GM19463 (cell line): Measurements from ENCODE around the gene C4orf54.

ENCODE experiments used
- ATAC-seq: cut with Tn5 transposase; IDR thresholded peaks from one replicate; pipeline ENCODE4 v1.9.1; 2021; ENCODE audit warnings: mild to moderate bottlenecking, moderate library complexity; ENCODE audit not compliant: unreplicated experiment

C4orf54 gene

DNA sequence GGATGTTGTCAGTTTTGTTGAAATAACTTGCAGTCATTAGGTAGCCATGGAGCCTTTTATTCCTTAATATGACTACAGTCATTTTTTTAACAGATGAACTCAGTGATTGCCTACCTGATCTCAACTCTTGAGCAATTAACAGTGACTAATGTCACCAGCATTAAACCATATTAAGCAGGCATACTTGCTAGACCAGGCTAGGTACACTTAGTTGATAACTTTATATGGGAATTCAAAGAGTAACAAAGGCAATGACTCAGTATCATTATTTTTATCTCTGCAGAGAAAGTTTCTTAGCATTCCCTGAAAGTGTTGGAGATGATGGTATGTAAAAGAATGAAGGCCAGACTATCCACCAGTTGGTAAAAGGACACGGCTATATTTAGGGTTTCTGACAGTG is at the start of gene C4orf54:
TSS of gene C4orf54 (minus strand) at position 31 of the 400 bp plus-strand sequence. CDS start 3,180 bp downstream, outside the sequence.
- no peak for ATAC-seq

DNA sequence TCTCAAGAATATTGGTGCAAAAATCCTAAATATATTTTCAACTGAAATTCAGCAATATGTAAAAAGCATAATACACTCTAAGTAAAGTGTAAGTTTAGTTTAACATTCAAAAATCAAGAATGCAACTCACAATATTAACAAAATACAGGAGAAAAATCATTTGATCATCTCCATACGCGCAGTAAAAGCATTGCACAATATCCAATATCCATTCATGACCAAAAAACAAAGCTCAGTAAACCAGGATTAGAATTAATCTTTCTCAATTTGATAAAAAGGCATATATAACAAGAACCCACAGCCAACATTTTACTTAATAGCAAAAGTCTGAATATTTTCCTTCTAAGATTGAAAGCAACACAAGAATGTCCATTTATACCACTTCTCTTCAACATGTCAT is 48.3 kb upstream of the C4orf54 start:
- ATAC-seq, result no peak

DNA sequence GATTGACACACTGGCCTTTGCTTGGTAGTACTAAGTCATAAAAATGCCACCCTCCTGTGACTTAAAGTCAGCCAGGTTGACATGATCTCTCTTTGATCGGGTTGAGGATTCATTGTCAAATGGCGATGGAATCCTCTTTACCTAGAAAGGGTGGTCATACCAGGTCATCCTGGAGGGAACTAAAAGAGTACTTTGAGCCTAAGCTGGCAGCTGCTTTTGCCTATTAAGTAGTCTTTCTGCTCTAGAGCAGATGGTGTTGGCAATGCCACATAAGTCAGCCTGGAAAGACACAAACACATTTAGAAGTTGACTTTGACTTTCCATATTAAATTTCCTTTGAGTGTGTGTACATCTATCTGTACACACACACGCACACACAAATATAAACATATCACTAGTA is 39.2 kb upstream of the C4orf54 start:
- no peak for ATAC-seq

DNA sequence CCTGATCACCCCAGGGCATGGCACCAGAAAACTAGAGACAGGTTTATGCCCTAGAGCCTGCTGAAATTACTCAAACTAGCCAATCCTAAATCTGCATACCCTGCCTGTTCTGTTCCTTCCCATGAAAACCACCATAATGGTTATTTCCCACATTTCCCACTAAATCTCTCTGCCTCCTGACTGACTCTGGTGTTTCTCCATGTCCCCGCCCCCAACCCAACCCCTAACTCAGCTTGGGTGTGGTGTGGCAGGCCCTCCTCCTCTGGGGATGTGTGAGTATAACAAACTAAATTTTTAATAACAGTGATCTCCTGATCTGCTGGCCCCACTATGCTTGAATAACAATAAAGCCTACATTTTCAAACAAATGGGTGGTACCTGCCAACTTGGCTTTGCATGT is 35.5 kb upstream of the C4orf54 start:
- ATAC-seq, result no peak

DNA sequence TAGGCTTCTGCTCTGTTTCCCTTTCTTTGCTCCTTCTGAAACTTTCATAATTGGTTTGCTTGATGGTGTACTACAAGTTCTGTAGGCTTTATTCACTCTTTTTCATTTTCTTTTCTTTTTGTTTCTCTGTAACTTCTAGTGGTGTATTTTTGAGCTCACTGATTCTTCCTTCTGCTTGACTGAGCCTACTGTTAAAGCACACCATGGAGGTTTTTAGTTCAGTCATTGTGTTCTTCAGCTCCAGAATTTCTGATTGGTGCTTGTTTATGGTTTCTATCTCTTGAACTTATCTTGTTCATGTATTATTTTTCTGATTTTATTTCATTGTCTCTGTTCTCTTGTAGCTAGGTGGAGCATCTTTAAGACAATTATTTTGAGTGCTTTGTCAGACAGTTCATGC is 33.4 kb upstream of the C4orf54 start:
- no peak for ATAC-seq

DNA sequence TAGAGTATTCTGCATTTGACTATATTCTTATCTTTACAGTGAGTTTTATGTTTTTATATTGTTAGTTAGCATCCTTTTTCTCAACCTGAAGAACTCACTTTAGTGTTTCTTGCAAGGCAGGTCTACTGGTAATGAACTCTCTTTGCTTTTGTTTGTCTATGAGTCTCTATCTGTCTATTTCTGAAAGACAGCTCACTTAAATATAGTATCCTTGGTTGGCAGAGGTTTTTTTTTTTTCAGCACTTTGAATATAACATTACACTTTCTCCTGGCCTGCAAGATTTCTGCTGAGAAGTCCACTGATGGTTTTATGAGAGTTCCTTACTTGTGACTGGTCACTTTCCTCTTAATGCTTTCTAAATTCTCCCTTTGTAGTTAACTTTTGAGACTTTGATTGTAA is 32.8 kb upstream of the C4orf54 start:
- ATAC-seq, result no peak

DNA sequence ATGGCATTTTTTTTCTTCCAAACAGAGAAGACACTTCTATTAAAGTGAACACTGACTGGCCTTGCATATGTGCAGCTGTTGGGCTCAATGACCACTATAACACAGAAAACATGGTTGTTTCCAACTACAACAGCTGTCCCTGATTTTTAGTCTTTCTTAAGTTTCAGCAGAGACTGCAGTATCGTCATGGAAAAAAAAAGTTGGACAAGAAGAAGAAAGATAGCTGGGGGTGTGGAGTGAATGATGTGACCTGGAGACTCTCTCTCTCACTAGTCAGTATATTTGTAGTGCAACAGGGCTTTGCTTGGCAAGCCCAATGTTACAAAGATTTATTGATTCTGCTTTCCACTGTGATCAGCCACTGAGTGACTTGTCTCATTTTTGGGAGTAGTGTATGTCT is 29.5 kb upstream of the C4orf54 start:
- ATAC-seq, result no peak

DNA sequence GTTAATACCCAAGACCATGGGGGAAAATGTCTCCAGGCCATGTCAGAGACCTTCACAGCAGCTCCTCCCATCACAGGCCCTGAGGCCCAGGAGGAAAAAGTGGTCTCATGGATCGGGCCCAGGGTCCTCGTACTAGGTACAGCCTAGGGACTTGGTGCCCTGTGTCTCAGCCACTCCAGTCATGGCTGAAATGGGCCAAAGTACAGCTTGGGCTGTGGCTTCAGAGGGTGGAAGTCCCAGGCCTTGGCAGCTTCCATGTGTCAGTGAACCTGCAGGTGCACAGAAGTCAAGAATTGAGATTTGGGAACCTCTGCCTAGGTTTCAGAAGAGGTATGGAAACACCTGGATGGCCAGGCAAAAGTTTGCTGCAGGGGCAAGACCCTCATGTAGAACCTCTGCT is 27.6 kb upstream of the C4orf54 start:
- ATAC-seq, result no peak

DNA sequence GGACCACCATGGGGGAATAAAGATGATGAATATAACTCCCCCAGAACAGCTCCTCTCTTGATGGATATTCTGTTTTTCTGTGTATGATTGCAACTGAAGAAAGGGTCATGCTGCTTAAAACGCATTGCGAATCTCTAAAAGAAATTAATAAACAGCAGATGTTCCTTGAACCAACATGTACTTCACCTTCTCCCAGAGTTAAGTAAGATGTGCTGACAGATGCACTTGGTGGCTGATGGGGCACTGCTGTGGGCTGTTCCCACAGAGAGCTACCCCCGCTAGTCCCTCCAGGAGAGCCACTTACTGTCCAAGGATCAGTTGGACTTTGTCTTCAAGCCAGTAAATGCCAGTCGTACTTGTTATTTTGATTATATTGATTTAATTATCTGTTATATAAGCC is 26.3 kb upstream of the C4orf54 start:
- ATAC-seq, result no peak

DNA sequence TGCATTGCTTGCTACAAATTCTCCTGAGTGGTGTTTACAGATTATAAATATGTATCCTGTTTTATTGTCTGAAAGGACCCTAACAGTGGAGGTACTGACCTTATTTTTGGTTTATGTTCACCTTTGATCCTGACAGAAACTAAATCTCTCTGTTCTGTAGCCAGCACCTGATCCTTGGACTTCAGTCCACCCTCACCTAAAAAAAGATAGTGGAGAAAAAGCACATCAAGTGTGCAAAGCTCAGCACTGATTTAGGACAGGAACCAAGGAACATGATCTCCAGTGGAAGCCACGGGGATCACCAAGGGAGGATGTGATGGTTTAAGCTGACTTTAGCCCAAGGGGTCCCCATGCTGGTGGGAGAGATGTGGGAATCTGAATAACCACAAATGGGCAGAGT is 22.3 kb upstream of the C4orf54 start:
- ATAC-seq, result no peak

DNA sequence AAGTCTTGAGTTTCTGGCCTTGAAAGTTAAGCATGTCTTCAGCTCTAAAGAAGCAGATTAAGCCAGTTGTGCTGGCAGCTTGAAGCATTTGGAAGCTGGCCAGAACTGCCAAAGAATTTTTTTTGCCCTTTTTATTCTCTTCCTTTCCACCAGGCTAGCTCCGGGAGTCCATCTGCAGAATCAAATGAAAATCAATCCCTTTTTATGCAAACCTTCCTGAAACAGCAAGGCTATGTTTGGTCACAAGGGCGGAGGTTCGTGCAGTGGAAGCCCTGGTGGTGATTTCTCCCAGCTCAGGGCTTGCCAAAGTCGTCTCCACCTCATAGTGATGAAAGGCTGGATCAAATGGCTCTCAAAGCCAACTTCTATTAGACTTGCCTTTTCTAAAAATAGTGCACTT is 21.6 kb upstream of the C4orf54 start:
- ATAC-seq, result no peak

DNA sequence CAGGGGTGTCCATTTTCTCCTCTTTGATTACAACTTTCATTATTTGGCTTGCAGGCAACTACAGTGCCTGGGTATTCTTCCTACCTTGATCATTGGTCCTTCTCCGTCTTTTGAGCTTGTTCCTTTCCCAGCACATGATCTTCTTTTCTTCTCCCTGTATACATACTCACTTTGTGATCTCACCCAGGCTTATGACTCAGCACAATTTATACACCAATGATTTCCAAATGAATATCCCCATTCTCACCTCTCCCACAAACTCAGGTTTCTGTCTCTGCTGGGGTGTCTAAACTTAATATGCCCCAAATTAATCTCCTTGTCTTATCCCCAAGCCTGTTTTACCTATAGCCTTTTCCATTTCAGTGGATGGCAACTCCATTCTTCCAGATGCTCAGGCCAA is 19.5 kb upstream of the C4orf54 start:
- no peak for ATAC-seq

DNA sequence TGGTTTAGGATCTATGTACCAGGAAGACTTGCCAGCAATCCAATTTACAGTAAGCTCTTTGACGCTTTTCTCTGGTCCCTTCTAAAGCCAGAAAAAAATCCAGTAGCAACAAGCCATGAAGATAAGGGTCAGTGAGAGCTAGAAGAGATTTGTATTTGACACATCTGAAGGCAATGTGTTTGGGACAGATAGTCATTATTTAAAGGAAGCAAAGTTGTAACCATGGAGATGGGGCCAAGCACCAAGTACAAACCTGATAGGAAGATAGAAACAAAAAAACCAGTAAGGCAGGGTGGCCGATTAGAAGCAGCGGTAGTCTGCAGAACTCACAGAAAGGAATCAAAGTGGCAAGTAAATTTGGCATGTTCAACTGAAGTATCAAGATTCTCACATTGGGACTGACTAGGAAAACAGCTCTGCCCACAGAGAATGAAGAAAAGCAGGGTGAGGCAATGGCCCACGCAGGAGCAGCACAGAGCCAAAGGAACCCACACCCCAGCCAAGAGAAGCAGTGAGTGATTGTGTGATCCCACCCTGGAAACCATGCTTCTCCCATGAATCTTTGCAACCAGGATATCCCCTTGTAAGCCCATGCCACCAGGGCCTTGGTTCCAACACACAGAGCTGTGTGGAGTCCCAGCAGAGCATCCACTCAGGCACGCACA is 12.9 kb upstream of the C4orf54 start:
- ATAC-seq, result no peak

DNA sequence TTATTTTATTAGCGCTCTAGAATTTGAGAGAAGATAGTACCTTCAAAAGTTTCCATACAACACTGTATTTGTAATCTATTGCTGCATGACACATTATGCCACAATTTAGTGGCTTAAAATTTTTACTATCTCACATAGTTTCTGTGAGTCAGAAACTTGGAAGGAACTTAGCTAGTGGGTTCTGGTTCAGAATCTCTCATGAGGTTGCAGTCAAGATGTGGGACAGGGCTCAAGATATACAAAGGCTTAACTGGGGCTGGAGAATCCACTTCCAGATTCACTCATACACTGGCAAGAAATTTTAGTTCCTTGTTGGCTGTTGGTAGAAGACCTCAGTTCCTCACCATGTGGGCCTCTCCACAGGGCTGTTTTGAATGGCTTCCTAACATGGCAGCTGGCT is 11.5 kb upstream of the C4orf54 start:
- ATAC-seq, result no peak

DNA sequence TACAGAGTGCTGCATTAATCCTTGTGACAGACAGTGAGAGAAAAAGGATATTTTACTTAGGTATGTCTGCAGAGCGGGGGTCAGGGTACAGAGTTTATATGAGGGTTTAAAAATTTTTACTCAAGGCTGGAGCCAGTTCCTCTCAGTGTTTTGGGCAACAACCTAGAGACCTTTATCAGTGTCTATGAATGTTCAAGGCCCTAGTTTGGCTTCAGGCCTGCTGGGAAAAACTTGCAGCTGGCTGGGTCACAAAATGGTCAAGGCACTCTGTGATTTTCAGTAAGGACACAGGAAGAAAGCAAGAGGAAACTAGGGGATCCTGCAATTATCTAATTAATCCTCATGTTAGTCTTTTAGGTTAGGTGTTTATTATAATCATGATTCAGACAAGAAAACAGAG is 10.8 kb upstream of the C4orf54 start:
- ATAC-seq, result no peak

DNA sequence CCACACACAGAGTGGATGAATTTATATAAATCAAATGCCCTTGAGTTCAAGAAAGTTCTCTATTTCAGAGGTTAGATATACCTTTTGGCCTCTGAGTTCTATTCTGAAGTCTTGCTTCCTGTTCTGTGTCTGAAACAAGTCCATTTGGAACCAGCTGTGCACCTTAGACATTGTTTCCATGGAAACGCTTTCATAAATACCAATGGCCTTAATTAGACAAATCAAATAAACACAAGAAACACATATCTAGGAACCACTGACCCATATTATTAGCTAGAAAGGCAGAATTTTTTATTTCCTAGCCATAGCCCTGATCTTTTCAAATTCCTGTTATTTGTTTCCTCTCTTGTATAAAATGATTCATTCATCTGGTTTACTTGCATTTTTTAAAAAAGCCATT is 8.4 kb upstream of the C4orf54 start:
- no peak for ATAC-seq

DNA sequence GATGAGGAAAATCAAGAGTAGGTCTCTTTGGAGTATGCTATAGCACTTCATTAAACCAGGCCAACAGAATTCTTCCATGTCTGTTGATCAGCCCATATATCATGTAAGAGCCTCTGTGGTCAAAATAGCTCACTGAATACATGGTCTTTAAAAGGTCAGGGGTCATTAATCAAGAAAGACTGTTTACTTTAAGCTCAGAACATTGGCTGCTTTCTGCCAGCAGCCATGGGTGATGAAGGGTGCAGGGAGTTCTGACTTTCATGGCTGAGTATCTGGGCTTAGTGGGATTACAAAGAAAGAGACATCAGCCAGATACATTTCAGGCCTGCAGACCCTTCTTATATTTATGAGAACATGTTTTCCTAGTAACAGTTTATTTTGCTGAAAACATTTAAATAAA is 7.1 kb upstream of the C4orf54 start:
- no peak for ATAC-seq

DNA sequence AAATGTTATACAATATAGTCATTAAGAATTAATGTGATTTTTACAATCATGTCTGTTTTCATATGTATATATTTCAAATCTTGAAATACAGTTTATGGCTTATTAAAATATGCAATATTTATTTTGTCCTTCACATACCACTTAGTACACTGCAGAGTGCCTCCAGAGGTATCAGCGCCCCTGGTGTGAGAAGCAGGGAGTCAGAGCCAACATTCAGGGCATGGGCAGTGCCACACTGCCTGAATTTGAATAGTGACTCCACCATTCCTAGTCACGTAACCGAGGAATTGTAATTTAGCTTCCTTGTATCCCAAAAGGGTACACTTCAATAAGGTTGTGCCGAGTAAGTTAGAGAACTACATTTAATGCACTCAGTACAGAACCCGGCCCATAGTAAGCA is 4.3 kb upstream of the C4orf54 start:
- no peak for ATAC-seq

DNA sequence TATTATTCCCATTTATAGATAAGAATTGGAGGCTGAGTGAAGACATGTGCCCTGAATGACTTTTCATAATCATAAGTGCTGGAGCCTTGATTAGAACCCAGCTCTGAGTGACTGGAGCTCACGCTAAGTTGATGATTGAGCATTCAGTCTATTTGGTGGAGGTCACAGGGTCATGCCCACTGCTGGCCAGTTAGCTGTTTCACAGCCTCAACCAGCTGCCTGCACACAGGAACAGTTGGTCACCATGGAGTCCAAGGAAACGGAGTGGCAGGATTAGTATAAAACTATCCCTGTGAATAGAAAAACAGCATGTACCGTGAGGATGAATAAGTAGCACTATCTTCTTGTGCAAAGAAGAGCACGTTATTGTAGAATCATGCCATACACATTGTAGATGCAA is 1.0 kb upstream of the C4orf54 start:
- ATAC-seq, result no peak

DNA sequence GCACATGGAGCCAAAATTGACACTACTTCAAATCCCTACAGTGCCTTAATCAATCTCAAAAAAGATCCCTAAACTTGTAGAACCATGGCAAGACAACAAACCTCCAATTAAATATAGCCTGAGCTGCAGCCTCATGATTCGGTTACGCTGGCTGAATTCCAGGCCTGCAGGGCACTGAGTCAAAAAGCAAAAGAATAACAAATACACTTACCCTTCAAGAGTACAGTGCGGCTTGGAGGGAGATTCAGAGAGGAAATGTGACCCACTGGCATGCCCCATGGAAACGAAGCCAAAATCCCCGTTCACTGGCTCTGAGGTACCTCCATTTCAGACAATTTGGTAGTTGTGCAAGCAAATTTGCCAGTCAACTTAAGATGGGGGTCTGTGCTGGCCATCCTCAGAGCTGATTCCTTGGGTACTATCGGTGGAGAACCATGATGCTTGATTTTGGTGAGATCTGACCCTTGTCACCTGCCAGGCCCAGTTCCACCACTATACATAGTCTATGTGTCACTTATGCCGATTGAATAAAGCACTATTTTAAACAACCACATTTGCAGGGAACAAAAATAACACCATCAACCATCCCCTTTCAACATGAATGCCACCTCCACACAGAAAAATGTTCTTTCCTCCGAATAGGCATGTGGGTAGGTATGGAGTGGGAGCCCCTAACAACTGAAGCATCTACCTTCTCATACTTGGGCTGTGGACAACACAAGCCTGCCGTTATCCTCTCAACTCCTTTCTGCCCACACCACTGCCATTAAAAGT is 2.1 kb downstream of the C4orf54 start:
- ATAC-seq, result no peak

DNA sequence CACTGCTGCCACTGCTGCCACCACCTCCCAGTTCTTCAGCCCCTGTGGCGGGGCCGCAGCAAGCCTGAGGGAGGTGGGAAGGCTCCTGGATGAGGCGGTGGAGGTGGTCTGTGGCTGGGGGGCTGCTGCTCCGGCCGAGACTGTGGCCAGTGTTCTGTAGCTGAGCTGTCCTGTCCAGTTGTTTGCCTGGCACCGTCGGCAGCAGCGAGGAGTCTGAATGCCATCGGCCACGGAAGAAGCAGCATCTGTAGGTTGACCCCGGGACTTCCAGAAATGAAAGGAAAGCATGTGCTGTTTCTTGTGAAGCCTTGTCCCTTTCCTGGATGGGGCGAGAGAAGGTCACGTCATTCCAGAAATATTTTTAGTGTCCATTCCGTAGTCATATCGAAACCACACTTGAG is 3.3 kb downstream of the C4orf54 start:
- no peak for ATAC-seq

DNA sequence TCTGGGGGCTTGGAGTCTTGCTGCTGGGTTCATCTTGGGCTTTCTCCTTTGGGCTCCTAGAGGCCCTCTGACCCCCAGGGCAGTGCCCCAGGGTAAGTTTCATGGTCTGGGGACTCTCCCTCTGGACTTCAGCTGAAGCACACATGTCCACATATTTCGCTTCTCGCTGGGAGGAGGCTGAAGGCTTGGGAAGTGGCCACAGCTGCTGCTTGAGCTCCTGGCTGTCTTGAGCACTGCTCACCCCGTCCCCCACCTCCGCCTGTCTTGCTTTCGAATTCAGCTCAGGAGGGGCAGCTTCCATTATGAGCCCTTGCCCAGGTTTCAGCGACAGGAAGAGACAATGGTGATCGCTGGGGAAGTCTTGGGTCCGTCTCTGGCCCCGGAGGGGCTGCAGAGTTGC is 3.7 kb downstream of the C4orf54 start:
- ATAC-seq, result no peak
